Measurements from ENCODE around the gene DNLZ.

DNLZ gene

GRCh38 chr9:136342181-136343120 lies 21.1 kb downstream of the DNLZ start:
- peak; percentile 44 for DNase-seq

DNA sequence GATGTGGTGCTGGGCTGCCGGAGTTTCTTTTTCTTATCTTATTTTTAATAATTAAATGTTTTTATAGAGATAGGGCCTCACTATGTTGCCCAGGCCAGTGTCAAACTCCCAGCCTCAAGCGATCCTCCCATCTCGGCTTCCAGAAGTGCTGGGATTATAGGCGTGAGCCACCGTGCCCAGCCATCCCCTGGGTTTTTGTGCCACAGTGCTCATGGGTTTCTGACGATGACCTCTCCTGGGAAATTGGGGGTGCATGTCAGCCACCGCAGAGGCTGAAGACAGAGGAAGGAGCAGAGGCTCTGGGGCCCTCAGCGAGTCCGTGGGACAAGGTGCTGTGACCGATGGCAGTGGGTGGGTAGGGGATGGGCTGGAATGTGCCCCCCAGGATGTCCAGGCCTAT lies 21.8 kb downstream of the DNLZ start:
- no peak for DNase-seq

- no peak for DNase-seq
Measured at GRCh38 chr9:136341042-136341655, 22.4 kb downstream of the DNLZ start.

DNA sequence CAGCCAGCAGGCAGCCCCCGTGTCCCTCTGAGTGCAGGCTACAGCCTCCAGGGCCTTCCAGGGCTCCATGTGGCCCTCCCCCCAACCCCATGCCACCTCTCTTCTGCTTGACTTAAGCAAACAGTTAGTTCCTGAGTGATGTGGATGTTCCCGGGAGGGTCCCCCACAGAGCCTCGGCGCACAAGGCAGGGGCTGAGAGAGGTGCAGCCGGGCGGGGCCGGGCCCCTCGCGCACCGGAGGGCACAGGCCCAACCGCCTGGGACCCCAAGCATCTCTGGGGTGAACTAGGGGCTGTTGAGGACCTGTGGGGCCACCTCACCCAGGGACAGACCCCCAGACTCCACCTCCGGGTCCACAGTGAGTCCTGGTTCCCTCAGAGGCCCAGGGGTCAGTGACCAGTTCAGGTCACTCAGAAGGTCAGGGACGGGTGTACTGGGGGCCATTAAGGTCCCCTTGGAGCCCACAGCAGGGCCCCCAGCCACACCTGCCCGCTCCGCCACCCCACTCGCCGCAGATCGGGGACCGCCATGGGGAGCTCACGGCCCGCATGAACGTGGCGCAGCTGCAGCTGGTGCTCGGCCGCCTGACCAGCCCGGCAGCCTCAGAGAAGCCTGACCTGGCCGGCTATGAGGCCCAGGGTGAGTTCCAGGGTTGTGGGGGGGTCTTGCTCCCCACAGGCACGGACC lies 23.0 kb downstream of the DNLZ start:
- no peak for DNase-seq

DNA sequence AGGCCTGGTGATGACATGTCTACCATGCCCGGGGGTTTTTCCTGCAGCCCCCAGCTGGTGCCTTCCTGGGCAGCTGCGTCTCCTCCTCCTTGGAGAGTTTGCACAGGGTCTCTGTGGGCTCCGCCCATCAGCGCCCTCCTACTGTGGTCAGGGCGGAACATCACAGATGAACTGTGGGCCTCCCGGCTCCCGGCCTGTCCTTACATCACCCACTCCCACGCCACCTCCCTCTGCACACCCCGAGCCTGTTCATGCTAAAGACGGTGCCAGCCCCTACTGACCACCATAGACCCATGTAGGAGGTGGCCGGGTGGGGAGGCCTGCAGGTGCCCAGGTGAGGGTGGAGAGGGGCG lies 23.6 kb downstream of the DNLZ start:
- DNase-seq = no peak

GRCh38 chr9:136339173-136339957 lies 24.2 kb downstream of the DNLZ start:
- peak; percentile 36 for DNase-seq

DNA sequence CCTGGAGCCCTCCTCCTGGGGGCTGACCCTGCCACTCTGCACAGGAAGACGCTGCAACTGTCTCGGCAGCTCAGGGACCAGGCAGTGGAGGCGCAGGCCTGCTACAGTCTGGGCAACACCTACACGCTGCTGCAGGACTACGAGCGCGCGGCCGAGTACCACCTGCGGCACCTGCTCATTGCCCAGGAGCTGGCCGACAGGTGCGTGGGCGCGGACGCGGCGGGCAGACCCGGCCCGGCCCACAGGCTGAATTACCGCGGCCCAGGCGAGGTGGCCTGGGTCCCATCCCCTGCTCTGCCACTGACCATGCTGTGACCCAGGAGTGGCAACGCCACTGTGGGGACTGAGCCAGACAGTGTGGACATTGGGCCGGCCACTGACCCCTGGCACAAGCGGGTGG lies 25.0 kb downstream of the DNLZ start:
- no peak for DNase-seq

- no peak for DNase-seq
Measured at GRCh38 chr9:136337416-136338395, 25.8 kb downstream of the DNLZ start.

GRCh38 chr9:136336881-136337280 lies 26.7 kb downstream of the DNLZ start:
- DNase-seq = no peak

- peak; percentile 74 for DNase-seq
Measured at GRCh38 chr9:136336156-136336870, 27.2 kb downstream of the DNLZ start.

- DNase-seq = no peak
Measured at GRCh38 chr9:136335296-136336155, 28.0 kb downstream of the DNLZ start.

DNA sequence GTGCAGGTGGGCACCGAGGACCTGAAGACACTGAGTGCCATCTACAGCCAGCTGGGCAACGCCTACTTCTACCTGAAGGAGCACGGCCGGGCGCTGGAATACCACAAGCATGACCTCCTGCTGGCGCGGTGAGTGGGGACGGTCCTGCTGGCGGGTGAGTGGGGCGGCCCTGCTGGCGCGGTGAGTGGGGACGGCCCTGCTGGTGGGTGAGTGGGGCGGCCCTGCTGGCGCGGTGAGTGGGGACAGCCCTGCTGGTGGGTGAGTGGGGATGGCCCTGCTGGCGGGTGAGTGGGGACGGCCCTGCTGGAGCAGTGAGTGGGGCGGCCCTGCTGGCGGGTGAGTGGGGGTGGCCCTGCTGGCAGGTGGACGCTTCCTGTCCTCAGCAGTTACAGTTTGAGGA lies 29.0 kb downstream of the DNLZ start:
- DNase-seq = no peak

DNA sequence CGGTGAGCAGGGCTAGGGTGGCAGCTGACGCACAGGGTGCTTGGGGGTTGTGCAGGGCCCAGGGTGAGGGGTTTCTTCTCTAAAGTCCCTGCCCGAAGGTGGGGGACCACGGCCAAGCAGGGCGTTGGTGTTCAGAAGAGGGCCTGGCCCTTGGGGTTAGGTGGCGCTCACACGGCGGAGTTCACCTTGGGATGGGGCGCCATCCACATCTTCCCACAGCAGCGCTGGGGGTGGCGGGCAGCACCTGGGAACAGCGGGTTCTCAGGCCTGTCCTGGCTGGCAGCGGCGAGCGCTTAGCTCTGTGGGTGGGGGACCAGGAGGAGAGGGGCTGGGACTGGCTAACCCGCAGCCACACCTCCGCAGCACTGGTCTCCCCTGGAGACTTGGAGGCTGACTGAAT lies 30.1 kb downstream of the DNLZ start:
- DNase-seq = no peak

DNA sequence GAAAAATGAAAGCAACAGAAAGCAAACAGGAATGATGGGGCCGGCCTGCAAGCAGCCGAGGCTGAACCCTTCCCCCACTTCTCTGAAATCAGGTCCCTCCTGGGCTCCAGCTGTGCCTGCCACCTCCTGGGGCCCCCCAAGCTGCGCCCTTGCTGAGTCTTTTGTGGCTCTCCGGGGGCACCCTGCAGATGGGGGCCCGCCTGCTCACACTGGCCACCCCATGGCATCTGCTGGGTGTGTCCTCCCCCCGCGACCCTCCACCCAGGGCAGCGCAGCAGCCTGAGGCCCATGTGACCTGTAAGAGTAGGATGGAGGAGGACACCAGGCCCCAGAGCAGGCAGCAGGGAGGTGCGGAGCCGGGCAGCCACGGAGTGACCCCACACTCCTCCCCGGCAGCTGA lies 30.5 kb downstream of the DNLZ start:
- no peak for DNase-seq

- no peak for DNase-seq
Measured at GRCh38 chr9:136332482-136332983, 31.0 kb downstream of the DNLZ start.

DNA sequence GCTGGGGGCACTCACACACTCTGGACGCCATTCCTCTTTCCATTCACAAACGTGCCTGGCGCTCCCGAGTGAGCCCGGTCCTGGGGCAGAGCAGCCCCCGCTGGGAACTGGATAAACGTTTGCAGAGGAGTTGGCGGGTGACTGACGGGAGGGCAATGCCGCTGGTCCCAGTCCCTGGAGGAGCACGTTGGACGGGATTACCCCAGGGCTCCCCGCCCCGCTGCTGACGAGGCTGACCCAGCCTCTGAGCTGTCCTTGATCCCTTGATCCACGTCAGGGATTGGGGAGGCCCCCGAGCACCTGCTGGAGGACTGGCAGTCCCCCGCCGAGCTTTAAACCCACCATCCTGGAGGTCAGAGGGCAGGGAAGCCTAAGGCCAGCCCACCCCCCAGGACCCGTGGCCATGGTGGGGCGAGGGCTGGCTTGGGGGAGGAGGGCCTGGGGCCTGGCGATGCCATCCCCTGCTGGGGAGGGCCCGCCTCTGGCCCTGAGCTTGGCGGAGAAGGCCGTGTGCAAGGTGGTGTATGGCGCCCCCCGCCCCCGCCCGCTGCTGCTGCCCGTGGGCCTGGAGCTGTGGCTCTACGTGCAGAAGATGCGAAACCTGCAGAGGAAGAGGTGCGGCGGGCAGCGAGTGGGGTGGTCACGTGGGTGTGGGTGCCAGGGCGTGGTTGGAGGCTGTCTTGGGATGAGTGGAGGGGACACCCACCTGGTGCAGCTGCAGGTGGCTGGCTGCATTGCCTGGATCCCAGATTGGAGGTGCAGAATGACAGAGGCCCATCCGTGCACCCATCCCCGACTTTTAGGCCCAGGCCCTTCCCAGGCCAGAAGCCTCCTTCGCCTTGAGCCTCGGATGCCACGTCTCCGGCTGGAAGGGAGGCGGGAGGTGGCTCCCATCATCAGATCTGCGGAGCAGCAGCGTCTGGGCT lies 31.7 kb downstream of the DNLZ start:
- DNase-seq = no peak

- no peak for DNase-seq
Measured at GRCh38 chr9:136331030-136331429, 32.5 kb downstream of the DNLZ start.

DNA sequence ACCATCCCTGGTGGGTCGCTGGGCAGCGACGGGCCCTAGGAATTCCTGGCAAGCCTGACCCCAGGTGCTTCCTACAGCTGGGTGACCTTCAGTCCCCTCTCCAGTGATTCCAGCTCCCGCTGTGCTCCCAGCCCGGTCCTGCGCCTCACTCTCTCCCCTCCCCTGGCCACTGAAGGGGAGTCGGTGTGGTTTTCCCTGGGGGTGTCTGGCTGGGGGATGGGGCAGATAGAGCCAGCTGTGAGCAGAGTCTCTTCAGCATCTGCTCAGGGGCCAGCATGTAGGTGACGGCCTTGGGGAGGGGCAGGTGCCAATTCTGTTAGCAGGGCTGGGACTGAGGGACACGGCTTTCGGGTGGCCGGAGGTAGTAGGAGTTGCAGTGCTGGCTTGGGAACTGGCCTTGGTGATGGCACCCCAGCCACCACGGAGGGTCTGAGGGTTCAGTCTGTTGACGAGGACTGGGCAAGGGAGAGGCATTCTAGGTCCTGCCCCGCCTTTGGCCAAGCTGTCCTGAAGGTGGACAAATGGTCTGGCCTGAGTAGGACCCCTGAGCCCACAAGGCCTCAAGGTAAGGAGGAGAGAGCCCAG lies 33.0 kb downstream of the DNLZ start:
- DNase-seq = no peak

Measured in fibroblast of skin of back (primary cell).